ENCODE data around the gene LSM3.

The LSM3 gene

GRCh38 chr3:14166877-14167603 is 11.6 kb upstream of the LSM3 start:
- Mint-ChIP-seq H3K9me3 (no peaks in the 10 kb centered on the region), H3K4me3 (no peak overlapping the region), H3K27ac (no peak overlapping the region), H3K27me3 (no peaks in the 10 kb centered on the region), H3K36me3 (peaks cover 98% of the 10 kb centered on the region), H3K4me1 (peaks cover 25% of the 10 kb centered on the region)
- ATAC-seq, result no peak

GRCh38 chr3:14169435-14169834 is 9.2 kb upstream of the LSM3 start:
- no peak overlapping the region for H3K4me3 Mint-ChIP-seq
- H3K27ac Mint-ChIP-seq, result no peak overlapping the region
- H3K9me3 Mint-ChIP-seq, result no peaks in the 10 kb centered on the region
- no peaks in the 10 kb centered on the region for H3K27me3 Mint-ChIP-seq
- no peak for ATAC-seq
- peaks cover 85% of the 10 kb centered on the region for H3K36me3 Mint-ChIP-seq
- H3K4me1 Mint-ChIP-seq, result peaks cover 35% of the 10 kb centered on the region

- ATAC-seq, result no peak
- Mint-ChIP-seq H3K27ac (peak overlapping the region; percentile 59), H3K9me3 (no peaks in the 10 kb centered on the region), H3K27me3 (no peaks in the 10 kb centered on the region), H3K4me1 (peaks cover 39% of the 10 kb centered on the region), H3K4me3 (no peak overlapping the region), H3K36me3 (peaks cover 80% of the 10 kb centered on the region)
Measured at GRCh38 chr3:14169871-14170270, 8.7 kb upstream of the LSM3 start.

- peaks cover 73% of the 10 kb centered on the region for H3K36me3 Mint-ChIP-seq
- peaks cover 47% of the 10 kb centered on the region for H3K4me1 Mint-ChIP-seq
- H3K27me3 Mint-ChIP-seq, result no peaks in the 10 kb centered on the region
- no peak for ATAC-seq
- no peaks in the 10 kb centered on the region for H3K9me3 Mint-ChIP-seq
- no peak overlapping the region for H3K4me3 Mint-ChIP-seq
- peak overlapping the region; percentile 59 for H3K27ac Mint-ChIP-seq
Measured at GRCh38 chr3:14170531-14171159, 8.0 kb upstream of the LSM3 start.

- Mint-ChIP-seq H3K9me3 (no peaks in the 10 kb centered on the region), H3K27me3 (no peaks in the 10 kb centered on the region), H3K4me3 (no peak overlapping the region), H3K36me3 (peaks cover 54% of the 10 kb centered on the region), H3K4me1 (peaks cover 59% of the 10 kb centered on the region), H3K27ac (no peak overlapping the region)
- ATAC-seq, result no peak
Measured at GRCh38 chr3:14172496-14172895, 6.1 kb upstream of the LSM3 start.

- no peaks in the 10 kb centered on the region for H3K27me3 Mint-ChIP-seq
- H3K4me1 Mint-ChIP-seq, result peaks cover 63% of the 10 kb centered on the region
- H3K36me3 Mint-ChIP-seq, result peaks cover 36% of the 10 kb centered on the region
- no peak for ATAC-seq
- no peak overlapping the region for H3K4me3 Mint-ChIP-seq
- H3K9me3 Mint-ChIP-seq, result no peaks in the 10 kb centered on the region
- peak overlapping the region; percentile 69 for H3K27ac Mint-ChIP-seq
Measured at GRCh38 chr3:14174483-14174882, 4.1 kb upstream of the LSM3 start.

GRCh38 chr3:14175383-14176037 is 3.1 kb upstream of the LSM3 start:
- Mint-ChIP-seq H3K27ac (peak overlapping the region; percentile 69), H3K27me3 (no peaks in the 10 kb centered on the region), H3K4me3 (peak overlapping the region; percentile 21), H3K9me3 (no peaks in the 10 kb centered on the region), H3K36me3 (peaks cover 25% of the 10 kb centered on the region), H3K4me1 (peaks cover 61% of the 10 kb centered on the region)
- no peak for ATAC-seq

GRCh38 chr3:14177580-14178246 is 904 bp upstream of the LSM3 start:
- Mint-ChIP-seq H3K4me3 (peak overlapping the region; percentile 93), H3K4me1 (peaks cover 55% of the 10 kb centered on the region), H3K9me3 (no peaks in the 10 kb centered on the region), H3K27me3 (no peaks in the 10 kb centered on the region), H3K36me3 (peaks cover 12% of the 10 kb centered on the region), H3K27ac (peak overlapping the region; percentile 95)
- peak; percentile 3 for ATAC-seq

GRCh38 chr3:14179114-14179465 is 473 bp downstream of the LSM3 start:
- Mint-ChIP-seq H3K27me3 (no peaks in the 10 kb centered on the region), H3K4me1 (peaks cover 55% of the 10 kb centered on the region), H3K27ac (peak overlapping the region; percentile 95), H3K36me3 (peaks cover 15% of the 10 kb centered on the region), H3K4me3 (peak overlapping the region; percentile 93), H3K9me3 (no peaks in the 10 kb centered on the region)
- ATAC-seq, result no peak

- Mint-ChIP-seq H3K27me3 (no peaks in the 10 kb centered on the region), H3K27ac (peak overlapping the region; percentile 95), H3K4me3 (peak overlapping the region; percentile 93), H3K4me1 (peaks cover 48% of the 10 kb centered on the region), H3K9me3 (no peaks in the 10 kb centered on the region), H3K36me3 (peaks cover 15% of the 10 kb centered on the region)
- no peak for ATAC-seq
Measured at GRCh38 chr3:14179795-14180194, 1.2 kb downstream of the LSM3 start.

- ATAC-seq, result no peak
- Mint-ChIP-seq H3K27me3 (no peaks in the 10 kb centered on the region), H3K36me3 (peaks cover 23% of the 10 kb centered on the region), H3K9me3 (no peaks in the 10 kb centered on the region), H3K4me3 (no peak overlapping the region), H3K27ac (no peak overlapping the region), H3K4me1 (peaks cover 33% of the 10 kb centered on the region)
Measured at GRCh38 chr3:14181253-14181652, 2.6 kb downstream of the LSM3 start.

GRCh38 chr3:14183015-14183577 is 4.5 kb downstream of the LSM3 start:
- Mint-ChIP-seq H3K4me1 (peaks cover 24% of the 10 kb centered on the region), H3K36me3 (peaks cover 37% of the 10 kb centered on the region), H3K27ac (no peak overlapping the region), H3K9me3 (no peaks in the 10 kb centered on the region), H3K27me3 (no peaks in the 10 kb centered on the region), H3K4me3 (no peak overlapping the region)
- ATAC-seq, result no peak

- Mint-ChIP-seq H3K4me3 (no peak overlapping the region), H3K36me3 (peaks cover 76% of the 10 kb centered on the region), H3K27ac (no peak overlapping the region), H3K9me3 (no peaks in the 10 kb centered on the region), H3K27me3 (no peaks in the 10 kb centered on the region), H3K4me1 (peaks cover 56% of the 10 kb centered on the region)
- no peak for ATAC-seq
Measured at GRCh38 chr3:14186854-14187458, 8.3 kb downstream of the LSM3 start.

GRCh38 chr3:14188041-14188754 is 9.6 kb downstream of the LSM3 start:
- Mint-ChIP-seq H3K36me3 (peaks cover 71% of the 10 kb centered on the region), H3K27me3 (no peaks in the 10 kb centered on the region), H3K9me3 (no peaks in the 10 kb centered on the region), H3K4me3 (no peak overlapping the region), H3K4me1 (peaks cover 58% of the 10 kb centered on the region), H3K27ac (no peak overlapping the region)
- ATAC-seq, result no peak
